KBM-7 (cell line): ENCODE data around the gene CCNQ.
"Not testable (repeated sequence)": the region's sequence is repeated elsewhere in the genome, so short reads cannot be mapped to it uniquely, and the experiment has no call there.

ENCODE experiments used
- DNase-seq: peaks from one replicate; pipeline ENCODE4 v3.0.0-alpha.2; 2015
- in situ Hi-C: fragments of 300-500 bp; cut with MboI; formaldehyde crosslinking; loops from 2 replicates; pipeline ENCODE4 v1.14.3; 2020; ENCODE audit warnings: low sequenced_read_pairs, low pct_unique_long_range_greater_than_20kb, mixed read lengths

The CCNQ gene

GRCh38 chrX:153625271-153626024 lies 26.5 kb upstream of the CCNQ start:
- no peak for DNase-seq
- in situ Hi-C loops = no loop called here

- DNase-seq = no peak
- in situ Hi-C loops = no loop called here
These were observed 25.5 kb upstream of the CCNQ start for GRCh38 chrX:153624196-153625091.

GRCh38 chrX:153623310-153624029 lies 24.5 kb upstream of the CCNQ start:
- no peak for DNase-seq

GRCh38 chrX:153622661-153623309 lies 23.8 kb upstream of the CCNQ start:
- in situ Hi-C loops = no loop called here

More at GRCh38 chrX:153623310-153624029, 24.5 kb upstream of the CCNQ start:
- in situ Hi-C loops = no loop called here

GRCh38 chrX:153621949-153622598 lies 23.1 kb upstream of the CCNQ start:
- in situ Hi-C loops = no loop called here
- no peak for DNase-seq

More at GRCh38 chrX:153622661-153623309, 23.8 kb upstream of the CCNQ start:
- DNase-seq = no peak

- in situ Hi-C loops = no loop called here
- no peak for DNase-seq
These were observed 21.6 kb upstream of the CCNQ start for GRCh38 chrX:153620576-153620975.

GRCh38 chrX:153614818-153615217 lies 15.9 kb upstream of the CCNQ start:
- in situ Hi-C loops = no loop called here
- DNase-seq = no peak

- in situ Hi-C loops = no loop called here
- DNase-seq = no peak
These were observed 13.5 kb upstream of the CCNQ start for GRCh38 chrX:153612413-153612812.

- in situ Hi-C loops = no loop called here
- DNase-seq = no peak
These were observed 12.6 kb upstream of the CCNQ start for GRCh38 chrX:153611298-153612095.

GRCh38 chrX:153610836-153611213 lies 11.9 kb upstream of the CCNQ start:
- in situ Hi-C loops = no loop called here
- no peak for DNase-seq

GRCh38 chrX:153609917-153610835 lies 11.2 kb upstream of the CCNQ start:
- peak; percentile 91 for DNase-seq
- in situ Hi-C loops = no loop called here

- in situ Hi-C loops = no loop called here
These were observed 9.9 kb upstream of the CCNQ start for GRCh38 chrX:153608806-153609205.

GRCh38 chrX:153608376-153608775 lies 9.4 kb upstream of the CCNQ start:
- in situ Hi-C loops = no loop called here
- no peak for DNase-seq

More at GRCh38 chrX:153608806-153609205, 9.9 kb upstream of the CCNQ start:
- DNase-seq = no peak

GRCh38 chrX:153606503-153606902 lies 7.6 kb upstream of the CCNQ start:
- in situ Hi-C loops = no loop called here
- no peak for DNase-seq

- in situ Hi-C loops = not testable (repeated sequence)
- peak; percentile 19 for DNase-seq
These were observed 5.9 kb upstream of the CCNQ start for GRCh38 chrX:153604666-153605380.

- in situ Hi-C loops = no loop called here
- DNase-seq = no peak
These were observed 4.3 kb upstream of the CCNQ start for GRCh38 chrX:153603131-153603656.
